ENCODE results near the gene NEDD9.

DNA sequence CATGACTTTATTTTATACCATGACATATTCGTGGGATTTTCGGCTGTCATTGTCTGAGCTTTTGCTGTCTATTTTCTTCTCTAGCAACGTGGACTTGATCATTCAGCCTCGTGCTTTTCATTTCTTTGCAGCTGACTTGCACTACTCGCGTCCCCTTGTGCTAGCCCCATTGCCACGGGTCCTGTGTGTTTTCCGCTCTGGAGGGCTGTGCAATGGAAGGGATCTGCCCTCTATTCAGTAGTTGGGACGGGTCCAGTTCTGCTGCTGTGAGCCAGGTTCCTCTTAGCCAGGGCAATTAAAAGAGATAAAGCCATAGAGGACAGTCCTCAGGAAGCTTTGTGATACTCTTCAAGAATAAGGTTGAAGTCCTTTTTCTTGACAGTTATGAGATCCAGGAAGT, 17.6 kb downstream of the NEDD9 start:
- TF ChIP-seq, protein P1, sequence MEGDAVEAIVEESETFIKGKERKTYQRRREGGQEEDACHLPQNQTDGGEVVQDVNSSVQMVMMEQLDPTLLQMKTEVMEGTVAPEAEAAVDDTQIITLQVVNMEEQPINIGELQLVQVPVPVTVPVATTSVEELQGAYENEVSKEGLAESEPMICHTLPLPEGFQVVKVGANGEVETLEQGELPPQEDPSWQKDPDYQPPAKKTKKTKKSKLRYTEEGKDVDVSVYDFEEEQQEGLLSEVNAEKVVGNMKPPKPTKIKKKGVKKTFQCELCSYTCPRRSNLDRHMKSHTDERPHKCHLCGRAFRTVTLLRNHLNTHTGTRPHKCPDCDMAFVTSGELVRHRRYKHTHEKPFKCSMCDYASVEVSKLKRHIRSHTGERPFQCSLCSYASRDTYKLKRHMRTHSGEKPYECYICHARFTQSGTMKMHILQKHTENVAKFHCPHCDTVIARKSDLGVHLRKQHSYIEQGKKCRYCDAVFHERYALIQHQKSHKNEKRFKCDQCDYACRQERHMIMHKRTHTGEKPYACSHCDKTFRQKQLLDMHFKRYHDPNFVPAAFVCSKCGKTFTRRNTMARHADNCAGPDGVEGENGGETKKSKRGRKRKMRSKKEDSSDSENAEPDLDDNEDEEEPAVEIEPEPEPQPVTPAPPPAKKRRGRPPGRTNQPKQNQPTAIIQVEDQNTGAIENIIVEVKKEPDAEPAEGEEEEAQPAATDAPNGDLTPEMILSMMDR (conservative IDR thresholded peaks at IDR 0.05) = no peak
- no peak for TF ChIP-seq ZFX (IDR thresholded peaks at IDR 0.05)
